ENCODE data around the gene PCDHGA1.
"Not testable (repeated sequence)": the region's sequence is repeated elsewhere in the genome, so short reads cannot be mapped to it uniquely, and the experiment has no call there.

Gene PCDHGA1

GRCh38 chr5:141383345-141383744 lies 53.0 kb downstream of the PCDHGA1 start:
- DNase-seq: no peak

DNA sequence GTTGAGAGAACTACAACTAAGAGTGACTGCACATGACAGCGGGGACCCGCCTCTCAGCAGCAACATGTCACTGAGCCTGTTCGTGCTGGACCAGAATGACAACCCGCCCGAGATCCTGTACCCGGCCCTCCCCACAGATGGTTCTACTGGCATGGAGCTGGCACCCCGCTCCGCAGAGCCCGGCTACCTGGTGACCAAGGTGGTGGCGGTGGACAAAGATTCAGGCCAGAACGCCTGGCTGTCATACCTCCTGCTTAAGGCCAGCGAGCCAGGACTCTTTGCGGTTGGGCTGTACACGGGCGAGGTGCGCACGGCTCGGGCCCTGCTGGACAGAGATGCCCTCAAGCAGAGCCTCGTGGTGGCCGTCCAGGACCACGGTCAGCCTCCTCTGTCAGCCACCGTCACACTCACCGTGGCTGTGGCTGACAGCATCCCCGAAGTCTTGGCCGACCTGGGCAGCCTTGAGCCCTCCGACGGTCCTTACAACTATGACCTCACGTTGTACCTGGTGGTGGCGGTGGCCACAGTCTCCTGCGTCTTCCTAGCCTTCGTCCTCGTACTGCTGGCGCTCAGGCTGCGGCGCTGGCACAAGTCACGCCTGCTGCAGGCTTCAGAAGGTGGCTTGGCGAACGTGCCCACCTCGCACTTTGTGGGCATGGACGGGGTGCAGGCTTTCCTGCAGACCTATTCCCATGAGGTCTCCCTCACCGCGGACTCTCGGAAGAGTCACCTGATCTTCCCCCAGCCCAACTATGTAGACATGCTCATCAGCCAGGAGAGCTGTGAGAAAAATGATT lies 54.4 kb downstream of the PCDHGA1 start:
- no peak for DNase-seq

- DNase-seq: peak; percentile 39
These were observed 57.4 kb downstream of the PCDHGA1 start, which contains the start of gene PCDHGB4 for GRCh38 chr5:141387557-141388311. TSS of gene PCDHGB4 (plus strand) at chr5:141387698. CDS start at chr5:141387885, 187 bp downstream.

- no peak for DNase-seq
These were observed 58.3 kb downstream of the PCDHGA1 start for GRCh38 chr5:141388661-141389060.

DNA sequence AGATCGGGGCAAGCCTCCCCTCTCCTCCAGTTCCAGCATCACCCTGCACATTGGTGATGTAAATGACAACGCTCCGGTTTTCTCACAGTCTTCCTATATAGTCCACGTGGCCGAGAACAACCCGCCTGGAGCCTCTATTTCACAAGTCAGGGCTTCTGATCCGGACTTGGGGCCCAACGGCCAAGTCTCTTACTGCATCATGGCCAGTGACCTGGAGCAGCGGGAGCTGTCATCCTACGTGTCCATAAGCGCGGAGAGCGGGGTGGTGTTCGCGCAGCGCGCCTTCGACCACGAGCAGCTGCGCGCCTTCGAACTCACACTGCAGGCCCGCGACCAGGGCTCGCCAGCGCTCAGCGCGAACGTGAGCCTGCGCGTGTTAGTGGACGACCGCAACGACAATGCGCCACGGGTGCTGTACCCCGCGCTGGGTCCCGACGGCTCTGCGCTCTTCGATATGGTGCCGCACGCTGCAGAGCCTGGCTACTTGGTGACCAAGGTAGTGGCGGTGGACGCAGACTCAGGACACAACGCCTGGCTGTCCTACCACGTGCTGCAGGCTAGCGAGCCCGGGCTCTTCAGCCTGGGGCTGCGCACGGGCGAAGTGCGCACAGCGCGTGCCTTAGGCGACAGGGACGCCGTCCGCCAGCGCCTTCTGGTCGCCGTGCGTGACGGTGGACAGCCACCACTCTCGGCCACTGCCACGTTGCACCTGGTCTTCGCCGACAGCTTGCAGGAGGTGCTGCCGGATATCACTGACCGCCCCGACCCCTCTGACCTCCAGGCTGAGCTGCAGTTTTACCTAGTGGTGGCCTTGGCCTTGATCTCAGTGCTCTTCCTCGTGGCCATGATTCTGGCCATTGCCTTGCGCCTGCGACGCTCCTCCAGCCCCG lies 59.1 kb downstream of the PCDHGA1 start:
- no peak for DNase-seq

DNA sequence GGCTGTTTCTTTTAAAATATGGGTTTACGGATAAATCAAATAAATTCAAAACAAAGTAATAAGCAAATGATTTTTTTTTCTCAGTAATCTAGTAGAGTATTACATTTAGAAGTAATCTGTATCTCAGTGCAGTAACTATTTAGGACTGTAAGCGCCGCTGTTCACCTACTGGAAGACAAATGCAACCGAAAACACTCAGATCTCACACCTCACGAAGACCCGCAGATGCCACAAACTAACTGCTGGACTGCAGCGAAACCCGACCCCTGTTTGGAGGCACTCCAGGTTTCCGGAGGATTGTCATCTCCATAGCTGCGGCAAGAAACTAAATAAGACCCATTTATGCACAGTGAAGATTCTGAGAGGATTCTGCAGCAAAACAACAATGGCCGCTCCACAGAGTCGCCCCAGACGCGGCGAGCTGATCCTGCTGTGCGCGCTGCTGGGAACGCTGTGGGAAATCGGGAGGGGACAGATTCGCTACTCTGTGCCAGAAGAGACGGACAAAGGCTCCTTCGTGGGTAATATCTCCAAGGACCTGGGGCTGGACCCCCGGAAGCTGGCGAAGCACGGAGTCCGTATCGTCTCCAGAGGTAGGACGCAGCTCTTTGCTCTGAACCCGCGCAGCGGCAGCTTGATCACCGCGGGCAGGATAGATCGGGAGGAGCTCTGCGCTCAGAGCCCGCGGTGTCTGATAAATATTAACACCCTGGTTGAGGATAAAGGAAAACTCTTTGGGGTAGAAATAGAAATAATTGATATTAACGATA lies 62.3 kb downstream of the PCDHGA1 start, which contains the start of gene PCDHGA8:
TSS of gene PCDHGA8 (plus strand) at position 205 of the 770 bp plus-strand sequence. CDS start at position 386, 181 bp downstream.
- no peak for DNase-seq

DNA sequence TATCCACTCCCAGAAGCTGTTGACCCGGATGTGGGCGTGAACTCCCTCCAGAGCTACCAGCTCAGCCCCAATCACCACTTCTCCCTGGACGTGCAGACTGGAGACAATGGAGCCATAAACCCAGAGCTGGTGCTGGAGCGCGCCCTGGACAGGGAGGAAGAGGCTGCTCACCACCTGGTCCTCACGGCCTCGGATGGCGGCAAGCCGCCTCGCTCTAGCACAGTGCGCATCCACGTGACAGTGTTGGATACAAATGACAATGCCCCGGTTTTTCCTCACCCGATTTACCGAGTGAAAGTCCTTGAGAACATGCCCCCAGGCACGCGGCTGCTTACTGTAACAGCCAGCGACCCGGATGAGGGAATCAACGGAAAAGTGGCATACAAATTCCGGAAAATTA lies 63.0 kb downstream of the PCDHGA1 start:
- DNase-seq: no peak

DNA sequence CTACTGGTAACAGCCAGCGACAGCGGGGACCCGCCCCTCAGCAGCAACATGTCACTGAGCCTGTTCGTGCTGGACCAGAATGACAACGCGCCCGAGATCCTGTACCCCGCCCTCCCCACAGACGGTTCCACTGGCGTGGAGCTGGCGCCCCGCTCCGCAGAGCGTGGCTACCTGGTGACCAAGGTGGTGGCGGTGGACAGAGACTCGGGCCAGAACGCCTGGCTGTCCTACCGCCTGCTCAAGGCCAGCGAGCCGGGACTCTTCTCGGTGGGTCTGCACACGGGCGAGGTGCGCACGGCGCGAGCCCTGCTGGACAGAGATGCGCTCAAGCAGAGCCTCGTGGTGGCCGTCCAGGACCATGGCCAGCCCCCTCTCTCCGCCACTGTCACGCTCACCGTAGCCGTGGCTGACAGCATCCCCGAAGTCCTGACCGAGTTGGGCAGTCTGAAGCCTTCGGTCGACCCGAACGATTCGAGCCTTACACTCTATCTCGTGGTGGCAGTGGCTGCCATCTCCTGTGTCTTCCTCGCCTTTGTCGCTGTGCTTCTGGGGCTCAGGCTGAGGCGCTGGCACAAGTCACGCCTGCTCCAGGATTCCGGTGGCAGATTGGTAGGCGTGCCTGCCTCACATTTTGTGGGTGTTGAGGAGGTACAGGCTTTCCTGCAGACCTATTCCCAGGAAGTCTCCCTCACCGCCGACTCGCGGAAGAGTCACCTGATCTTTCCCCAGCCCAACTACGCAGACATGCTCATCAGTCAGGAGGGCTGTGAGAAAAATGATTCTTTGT lies 64.3 kb downstream of the PCDHGA1 start:
- not testable (repeated sequence) for DNase-seq

GRCh38 chr5:141397756-141398551 lies 67.6 kb downstream of the PCDHGA1 start, which contains the start of gene PCDHGB5:
TSS of gene PCDHGB5 (plus strand) at chr5:141397947. CDS start at chr5:141398128, 181 bp downstream.
- DNase-seq: peak; percentile 42

DNA sequence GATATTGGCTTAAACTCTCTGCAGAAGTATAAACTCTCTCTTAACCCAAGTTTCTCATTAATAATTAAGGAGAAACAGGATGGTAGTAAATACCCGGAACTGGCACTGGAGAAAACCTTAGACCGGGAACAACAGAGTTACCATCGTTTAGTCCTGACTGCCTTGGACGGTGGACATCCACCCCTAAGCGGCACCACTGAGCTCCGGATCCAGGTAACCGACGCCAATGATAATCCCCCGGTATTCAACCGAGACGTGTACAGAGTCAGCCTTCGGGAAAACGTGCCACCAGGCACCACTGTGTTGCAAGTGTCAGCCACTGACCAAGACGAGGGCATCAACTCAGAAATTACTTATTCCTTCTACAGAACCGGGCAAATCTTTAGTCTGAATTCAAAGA lies 68.3 kb downstream of the PCDHGA1 start:
- no peak for DNase-seq

DNA sequence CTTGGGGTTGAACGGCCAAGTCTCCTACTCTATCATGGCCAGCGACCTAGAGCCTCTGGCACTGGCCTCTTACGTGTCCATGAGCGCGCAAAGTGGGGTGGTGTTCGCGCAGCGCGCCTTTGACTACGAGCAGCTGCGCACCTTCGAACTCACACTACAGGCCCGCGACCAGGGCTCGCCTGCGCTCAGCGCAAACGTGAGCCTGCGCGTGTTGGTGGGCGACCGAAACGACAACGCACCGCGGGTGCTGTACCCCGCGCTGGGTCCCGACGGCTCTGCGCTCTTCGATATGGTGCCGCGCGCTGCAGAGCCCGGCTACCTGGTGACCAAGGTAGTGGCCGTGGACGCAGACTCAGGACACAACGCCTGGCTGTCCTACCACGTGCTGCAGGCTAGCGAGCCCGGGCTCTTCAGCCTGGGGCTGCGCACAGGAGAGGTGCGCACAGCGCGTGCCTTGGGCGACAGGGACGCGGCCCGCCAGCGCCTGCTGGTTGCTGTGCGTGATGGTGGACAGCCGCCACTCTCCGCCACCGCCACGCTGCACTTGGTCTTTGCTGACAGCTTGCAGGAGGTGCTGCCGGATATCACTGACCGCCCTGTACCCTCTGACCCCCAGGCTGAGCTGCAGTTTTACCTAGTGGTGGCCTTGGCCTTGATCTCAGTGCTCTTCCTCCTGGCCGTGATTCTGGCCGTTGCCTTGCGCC lies 69.4 kb downstream of the PCDHGA1 start:
- no peak for DNase-seq

GRCh38 chr5:141402553-141403243 lies 72.4 kb downstream of the PCDHGA1 start, which contains the start of gene PCDHGA9:
TSS of gene PCDHGA9 (plus strand) at chr5:141402778. CDS start at chr5:141402953, 175 bp downstream.
- DNase-seq: peak; percentile 45

GRCh38 chr5:141403387-141403786 lies 73.1 kb downstream of the PCDHGA1 start:
- no peak for DNase-seq

- peak; percentile 44 for DNase-seq
These were observed 77.6 kb downstream of the PCDHGA1 start, which contains the start of gene PCDHGB6 for GRCh38 chr5:141407790-141408505. TSS of gene PCDHGB6 (plus strand) at chr5:141408021. CDS start at chr5:141408203, 182 bp downstream.

DNA sequence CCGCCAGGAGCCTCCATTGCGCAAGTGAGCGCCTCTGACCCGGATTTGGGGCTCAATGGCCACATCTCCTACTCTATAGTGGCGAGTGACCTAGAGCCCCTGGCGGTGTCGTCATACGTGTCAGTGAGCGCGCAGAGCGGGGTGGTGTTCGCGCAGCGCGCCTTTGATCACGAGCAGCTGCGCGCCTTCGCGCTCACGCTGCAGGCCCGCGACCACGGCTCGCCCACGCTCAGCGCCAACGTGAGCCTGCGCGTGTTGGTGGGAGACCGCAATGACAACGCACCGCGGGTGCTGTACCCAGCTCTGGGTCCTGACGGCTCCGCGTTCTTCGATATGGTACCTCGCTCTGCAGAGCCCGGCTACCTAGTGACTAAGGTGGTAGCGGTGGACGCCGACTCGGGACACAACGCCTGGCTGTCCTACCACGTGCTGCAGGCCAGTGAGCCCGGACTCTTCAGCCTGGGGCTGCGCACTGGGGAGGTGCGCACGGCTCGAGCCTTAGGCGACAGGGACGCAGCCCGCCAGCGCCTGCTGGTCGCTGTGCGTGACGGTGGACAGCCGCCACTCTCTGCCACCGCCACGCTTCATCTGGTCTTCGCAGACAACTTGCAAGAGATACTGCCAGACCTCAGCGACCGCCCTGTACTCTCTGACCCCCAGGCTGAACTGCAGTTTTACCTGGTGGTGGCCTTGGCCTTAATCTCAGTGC lies 79.4 kb downstream of the PCDHGA1 start:
- no peak for DNase-seq

- DNase-seq: no peak
These were observed 81.3 kb downstream of the PCDHGA1 start for GRCh38 chr5:141411575-141411974.

GRCh38 chr5:141412854-141413539 lies 82.7 kb downstream of the PCDHGA1 start, which contains the start of gene PCDHGA10:
TSS of gene PCDHGA10 (plus strand) at chr5:141412987. CDS start at chr5:141413176, 189 bp downstream.
- DNase-seq: peak; percentile 86
